Dendritic cell treated with granulocyte-macrophage colony-stimulating factor and Interleukin-4, amounts not matched to agents 40 ng/mL and 50 ng/mL, for 4 days (primary cell): ENCODE data around the gene CPLANE2.
A peak's percentile ranks its signal among the peaks of the same experiment; 100 is the strongest.
"Not testable (repeated sequence)": the region's sequence is repeated elsewhere in the genome, so short reads cannot be mapped to it uniquely, and the experiment has no call there.

Experiments
- H3K27ac Mint-ChIP-seq: one replicate; pipeline ENCODE4 v1.8.0; 2022; ENCODE audit warnings: mild to moderate bottlenecking, mixed read lengths
- H3K27me3 Mint-ChIP-seq: one replicate; pipeline ENCODE4 v1.8.0; 2022; ENCODE audit warnings: mild to moderate bottlenecking, mixed read lengths
- H3K36me3 Mint-ChIP-seq: one replicate; pipeline ENCODE4 v1.8.0; 2022; ENCODE audit warnings: low read depth, mixed read lengths
- H3K4me1 Mint-ChIP-seq: one replicate; pipeline ENCODE4 v1.8.0; 2022; ENCODE audit warnings: low read depth, mixed read lengths
- H3K4me3 Mint-ChIP-seq: one replicate; pipeline ENCODE4 v1.8.0; 2022; ENCODE audit warnings: mild to moderate bottlenecking, moderate library complexity, mixed read lengths
- H3K9me3 Mint-ChIP-seq: one replicate; pipeline ENCODE4 v1.8.0; 2022; ENCODE audit warnings: mixed read lengths
- intact Hi-C: fragments of 100-400 bp; cut with micrococcal nuclease; formaldehyde crosslinking; loops from one replicate; pipeline ENCODE4 v1.15.0; 2022

Gene CPLANE2

GRCh38 chr1:16213544-16213943 is 23.4 kb downstream of the CPLANE2 start:
- H3K9me3 Mint-ChIP-seq, H3K36me3 Mint-ChIP-seq, intact Hi-C loops, H3K27ac Mint-ChIP-seq, H3K4me3 Mint-ChIP-seq: not testable (repeated sequence)
- Mint-ChIP-seq H3K4me1 (peaks cover 28% of the 10 kb centered on the region), H3K27me3 (peaks cover 26% of the 10 kb centered on the region)

- Mint-ChIP-seq H3K27me3 (peaks cover 26% of the 10 kb centered on the region), H3K36me3 (no peaks in the 10 kb centered on the region), H3K4me1 (peaks cover 28% of the 10 kb centered on the region), H3K4me3 (no peak overlapping the region), H3K9me3 (no peaks in the 10 kb centered on the region), H3K27ac (no peak overlapping the region)
- intact Hi-C loops = no loop called here
These were observed 24.0 kb downstream of the CPLANE2 start for GRCh38 chr1:16213013-16213412.

- Mint-ChIP-seq H3K9me3 (no peaks in the 10 kb centered on the region), H3K36me3 (no peaks in the 10 kb centered on the region), H3K4me1 (peaks cover 26% of the 10 kb centered on the region), H3K4me3 (no peak within 1 kb of the TSS), H3K27ac (no peak within 1 kb of the TSS), H3K27me3 (peaks cover 26% of the 10 kb centered on the region)
- intact Hi-C loops = no loop called here
These were observed 24.6 kb downstream of the CPLANE2 start, which contains the start of gene ARHGEF19 for GRCh38 chr1:16212251-16212961. Gene ARHGEF19 (minus strand): TSS chr1:16212652. CDS start chr1:16209054, 3,598 bp downstream.

- Mint-ChIP-seq H3K4me3 (no peak overlapping the region), H3K27me3 (peaks cover 26% of the 10 kb centered on the region), H3K36me3 (no peaks in the 10 kb centered on the region), H3K9me3 (no peaks in the 10 kb centered on the region), H3K4me1 (peaks cover 24% of the 10 kb centered on the region), H3K27ac (no peak overlapping the region)
- intact Hi-C loops = no loop called here
These were observed 25.2 kb downstream of the CPLANE2 start for GRCh38 chr1:16211824-16212223.

- Mint-ChIP-seq H3K27me3 (peaks cover 18% of the 10 kb centered on the region), H3K4me3 (no peak overlapping the region), H3K36me3 (no peaks in the 10 kb centered on the region), H3K9me3 (no peaks in the 10 kb centered on the region), H3K4me1 (peaks cover 15% of the 10 kb centered on the region), H3K27ac (no peak overlapping the region)
- intact Hi-C loops = no loop called here
These were observed 26.4 kb downstream of the CPLANE2 start for GRCh38 chr1:16210581-16210980.

- Mint-ChIP-seq H3K9me3 (no peaks in the 10 kb centered on the region), H3K36me3 (peaks cover under 1% of the 10 kb centered on the region), H3K4me1 (peaks cover 15% of the 10 kb centered on the region), H3K27me3 (peaks cover 18% of the 10 kb centered on the region), H3K4me3 (no peak overlapping the region), H3K27ac (no peak overlapping the region)
- intact Hi-C loops = no loop called here
These were observed 27.1 kb downstream of the CPLANE2 start for GRCh38 chr1:16209847-16210407.

GRCh38 chr1:16209132-16209846 is 27.7 kb downstream of the CPLANE2 start:
- H3K27me3 Mint-ChIP-seq = peaks cover 14% of the 10 kb centered on the region
- intact Hi-C loops = no loop called here
- H3K4me1 Mint-ChIP-seq = peaks cover 15% of the 10 kb centered on the region
- no peak overlapping the region for H3K4me3 Mint-ChIP-seq
- peak overlapping the region; percentile 15 for H3K27ac Mint-ChIP-seq
- H3K9me3 Mint-ChIP-seq = no peaks in the 10 kb centered on the region
- peaks cover 6% of the 10 kb centered on the region for H3K36me3 Mint-ChIP-seq

- H3K4me1 Mint-ChIP-seq = peaks cover 15% of the 10 kb centered on the region
- intact Hi-C loops = no loop called here
- no peaks in the 10 kb centered on the region for H3K9me3 Mint-ChIP-seq
- peaks cover 6% of the 10 kb centered on the region for H3K36me3 Mint-ChIP-seq
- H3K27me3 Mint-ChIP-seq = peaks cover 14% of the 10 kb centered on the region
- peak overlapping the region; percentile 15 for H3K27ac Mint-ChIP-seq
- H3K4me3 Mint-ChIP-seq = no peak overlapping the region
These were observed 28.6 kb downstream of the CPLANE2 start for GRCh38 chr1:16208270-16208987.

GRCh38 chr1:16207318-16208269 is 29.4 kb downstream of the CPLANE2 start:
- Mint-ChIP-seq H3K4me1 (peaks cover 15% of the 10 kb centered on the region), H3K4me3 (peak overlapping the region; percentile 94), H3K36me3 (peaks cover 13% of the 10 kb centered on the region), H3K27ac (peak overlapping the region; percentile 93), H3K9me3 (no peaks in the 10 kb centered on the region), H3K27me3 (peaks cover 9% of the 10 kb centered on the region)
- intact Hi-C loops = loop anchor here (2.0 kb wide), 1 partner anchor 37 kb away; no protein-coding TSS in a partner anchor

GRCh38 chr1:16206547-16207317 is 30.3 kb downstream of the CPLANE2 start:
- peak overlapping the region; percentile 94 for H3K4me3 Mint-ChIP-seq
- intact Hi-C loops = loop anchor here (1.0 to 2.0 kb wide), 2 partner anchors 11 to 38 kb away; no protein-coding TSS in a partner anchor
- H3K27me3 Mint-ChIP-seq = peaks cover 3% of the 10 kb centered on the region
- peaks cover 13% of the 10 kb centered on the region for H3K36me3 Mint-ChIP-seq
- peak overlapping the region; percentile 93 for H3K27ac Mint-ChIP-seq
- peaks cover 15% of the 10 kb centered on the region for H3K4me1 Mint-ChIP-seq
- H3K9me3 Mint-ChIP-seq = no peaks in the 10 kb centered on the region

- H3K27ac Mint-ChIP-seq = peak overlapping the region; percentile 93
- peaks cover 15% of the 10 kb centered on the region for H3K4me1 Mint-ChIP-seq
- H3K4me3 Mint-ChIP-seq = peak overlapping the region; percentile 69
- H3K9me3 Mint-ChIP-seq = no peaks in the 10 kb centered on the region
- intact Hi-C loops = loop anchor here (1.0 to 2.0 kb wide), 2 partner anchors 11 to 39 kb away; no protein-coding TSS in a partner anchor
- peaks cover 13% of the 10 kb centered on the region for H3K36me3 Mint-ChIP-seq
- H3K27me3 Mint-ChIP-seq = no peaks in the 10 kb centered on the region
These were observed 31.0 kb downstream of the CPLANE2 start for GRCh38 chr1:16205891-16206546.

GRCh38 chr1:16205334-16205671 is 31.7 kb downstream of the CPLANE2 start:
- Mint-ChIP-seq H3K36me3 (peaks cover 13% of the 10 kb centered on the region), H3K27me3 (no peaks in the 10 kb centered on the region), H3K4me1 (peaks cover 15% of the 10 kb centered on the region), H3K27ac (no peak overlapping the region), H3K9me3 (no peaks in the 10 kb centered on the region), H3K4me3 (no peak overlapping the region)
- intact Hi-C loops = no loop called here
